Activated gamma-delta T cell (primary cell): ENCODE results near the gene VEGFB.
A peak's percentile ranks its signal among the peaks of the same experiment; 100 is the strongest.

Experiments
- DNase-seq: peaks from one replicate; lab custom pipeline; 2025; lab: John Stamatoyannopoulos, UW
- total RNA-seq, 2 donors: gene quantifications; one replicate each; lab custom pipeline; 2026; lab: John Stamatoyannopoulos, UW

VEGFB gene
- 39.6 to 43.4 reads per million in 2 donors for total RNA-seq

- peak; percentile 74 for DNase-seq
Measured at GRCh38 chr11:64233913-64234586, at the start of gene VEGFB. Gene VEGFB (plus strand): TSS chr11:64234584. CDS start chr11:64234834, 250 bp downstream.

- DNase-seq = no peak
Measured at GRCh38 chr11:64185175-64185692, 49.1 kb upstream of the VEGFB start.

DNA sequence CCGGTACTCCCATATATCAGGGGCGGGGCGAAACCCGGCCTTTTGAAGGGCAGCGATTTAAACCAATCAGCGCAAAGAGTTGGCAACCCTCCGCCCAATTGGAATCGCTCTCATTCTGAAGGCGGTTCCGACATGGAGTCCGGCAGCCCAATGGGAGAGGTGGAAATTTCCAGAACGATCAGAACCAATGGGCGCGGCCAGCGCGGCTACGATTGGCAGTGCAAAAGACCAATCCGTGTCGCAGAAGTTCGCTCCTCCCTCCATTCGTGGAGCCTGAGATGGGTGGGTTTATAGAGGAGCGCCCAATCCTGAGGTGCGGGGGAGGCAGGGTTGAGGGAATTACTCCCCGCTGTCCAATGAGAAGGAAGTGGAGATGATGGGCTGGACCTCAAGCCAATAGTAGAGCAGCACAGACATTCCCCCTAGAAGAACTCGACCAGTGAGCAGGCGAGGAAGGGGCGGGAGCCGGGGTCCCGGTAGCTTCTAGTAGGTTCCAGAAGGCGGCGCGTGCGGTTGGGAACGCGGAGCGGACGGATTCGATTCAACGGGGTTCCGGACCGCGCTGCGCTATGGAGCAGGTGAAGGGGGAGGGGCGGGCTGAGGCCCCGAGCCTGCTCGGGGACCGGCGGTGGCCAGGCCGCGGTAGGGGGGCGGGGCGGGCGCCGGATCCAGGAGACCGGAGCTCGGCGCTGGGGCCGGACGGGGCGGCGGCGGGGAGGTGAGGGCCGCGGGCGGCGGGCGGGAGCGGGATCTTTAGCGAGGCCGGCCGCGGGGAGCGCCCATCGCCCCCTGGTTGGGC, 48.5 kb upstream of the VEGFB start, which contains the start of gene STIP1:
Gene STIP1 (plus strand): TSS at position 479 of the 799 bp plus-strand sequence. CDS start 91 bp downstream, at position 570.
- DNase-seq = peak; percentile 91

- no peak for DNase-seq
Measured at GRCh38 chr11:64186492-64187165, 47.8 kb upstream of the VEGFB start.

- no peak for DNase-seq
Measured at GRCh38 chr11:64192434-64192833, 42.0 kb upstream of the VEGFB start.

DNA sequence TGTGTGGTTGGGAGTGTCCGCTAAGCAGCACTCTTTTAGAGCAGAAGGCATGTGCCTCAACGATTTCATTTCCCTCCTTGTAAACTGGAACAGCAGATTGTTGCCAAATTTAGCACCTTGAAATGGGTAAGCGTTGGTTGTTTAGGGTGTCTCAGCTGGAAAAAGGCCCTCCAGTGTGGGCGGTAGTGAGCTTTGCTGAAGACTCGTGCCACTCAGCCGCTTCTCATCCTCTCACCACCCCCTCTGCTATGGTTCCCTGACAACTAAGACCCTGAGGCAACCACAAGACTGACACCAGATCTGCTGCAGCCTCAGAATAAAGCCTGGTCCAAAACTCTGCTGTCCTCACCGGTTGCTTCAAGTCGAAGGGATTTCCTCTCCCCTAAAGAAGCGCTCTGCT, 37.8 kb upstream of the VEGFB start:
- DNase-seq = no peak

DNA sequence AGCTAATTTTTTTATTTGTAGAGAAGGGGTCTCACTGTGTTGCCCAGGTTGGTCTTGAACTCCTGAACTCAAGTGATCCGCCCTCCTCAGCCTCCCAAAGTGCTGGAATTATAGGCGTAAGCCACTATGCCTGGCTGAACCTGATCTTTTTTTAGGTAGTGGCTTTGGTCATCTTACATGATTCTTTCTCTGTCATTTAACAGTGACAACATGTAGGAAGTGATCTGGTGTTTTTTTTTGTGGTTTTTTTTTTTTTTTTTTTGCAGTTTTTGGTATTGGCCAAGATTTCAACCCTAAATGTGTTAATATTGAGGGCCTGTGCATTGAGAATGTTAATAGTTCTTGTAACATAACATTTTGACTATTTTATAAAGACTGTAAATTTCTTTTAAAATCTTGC, 35.9 kb upstream of the VEGFB start:
- no peak for DNase-seq

DNA sequence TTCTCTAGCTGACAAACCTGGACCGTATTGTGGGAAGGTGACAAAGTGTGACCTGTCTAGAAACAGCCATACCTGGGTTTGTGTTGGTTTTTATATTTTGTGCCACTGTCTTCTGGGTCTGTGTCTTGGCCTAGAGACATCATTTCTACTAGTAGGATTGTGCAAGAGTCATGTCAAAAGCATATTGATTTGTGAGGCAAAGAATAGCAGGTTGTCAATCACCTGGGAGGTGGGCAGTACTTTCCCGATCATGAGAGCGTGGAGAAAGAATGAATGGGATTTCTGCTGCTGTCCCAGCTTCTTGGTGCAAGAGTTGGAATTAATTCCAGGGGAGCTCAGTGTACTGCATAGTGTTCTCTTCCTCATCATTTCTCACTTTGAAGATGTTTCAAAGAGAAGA, 32.8 kb upstream of the VEGFB start:
- no peak for DNase-seq

- no peak for DNase-seq
Measured at GRCh38 chr11:64202992-64203391, 31.4 kb upstream of the VEGFB start.

GRCh38 chr11:64203421-64204079, 30.8 kb upstream of the VEGFB start:
- no peak for DNase-seq

DNA sequence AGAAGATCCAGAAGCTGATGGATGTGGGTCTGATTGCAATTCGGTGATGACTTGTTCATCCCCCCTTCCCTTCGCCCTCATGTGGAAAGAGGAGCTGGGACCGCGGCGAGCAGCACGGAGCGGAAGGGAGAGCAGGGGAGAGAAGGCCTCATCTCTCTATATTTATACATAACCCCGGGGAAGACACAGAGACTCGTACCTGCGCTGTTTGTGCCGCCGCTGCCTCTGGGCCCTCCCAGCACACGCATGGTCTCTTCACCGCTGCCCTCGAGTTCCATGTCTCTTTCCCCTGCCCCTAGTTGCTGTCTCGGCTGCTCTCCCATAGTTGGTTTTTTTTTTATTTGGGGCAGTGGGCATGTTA, 30.3 kb upstream of the VEGFB start:
- no peak for DNase-seq

- no peak for DNase-seq
Measured at GRCh38 chr11:64204464-64204989, 29.9 kb upstream of the VEGFB start.

DNA sequence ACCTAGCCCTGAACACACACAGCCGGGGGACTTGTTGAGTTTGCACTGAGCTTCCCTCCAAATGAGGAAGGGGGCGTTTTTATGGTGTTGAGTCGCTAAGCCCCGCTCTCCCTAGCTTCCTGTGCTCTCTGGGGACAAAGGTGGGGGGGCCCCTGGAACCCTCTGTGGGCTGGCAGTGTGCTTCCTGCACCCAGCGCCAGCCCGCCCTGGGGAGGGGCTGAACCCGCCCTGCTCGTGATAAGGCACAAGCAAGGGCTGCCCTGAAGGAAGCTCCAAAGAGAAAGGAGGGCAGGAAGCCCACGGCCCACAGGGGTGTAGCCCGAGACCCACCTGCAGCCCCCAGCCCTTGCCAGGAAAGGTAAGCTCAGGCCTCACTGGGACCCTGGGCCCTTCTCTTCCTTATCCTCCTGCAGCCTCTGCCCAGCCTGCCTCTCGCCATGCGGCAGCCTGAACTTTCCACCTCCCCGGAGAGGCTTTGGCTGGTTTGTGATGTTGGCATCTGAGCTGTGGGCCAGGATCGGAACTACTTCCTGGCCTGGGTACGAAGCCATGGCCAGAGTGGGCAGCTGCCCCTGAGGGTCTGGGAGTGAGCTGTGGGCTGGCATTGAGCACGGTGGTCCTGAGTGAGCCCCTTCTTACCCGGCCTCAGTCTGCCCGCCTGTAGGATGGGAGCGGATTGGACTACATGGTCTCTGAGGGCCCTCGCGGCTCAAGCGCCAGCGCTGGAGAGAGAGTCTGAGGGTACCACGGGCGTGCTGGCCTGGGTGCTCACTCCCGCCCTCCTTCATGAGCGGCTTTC, 27.7 kb upstream of the VEGFB start, which contains the start of gene FERMT3:
Gene FERMT3 (plus strand): TSS at position 265 of the 799 bp plus-strand sequence. CDS start 644 bp downstream, outside the sequence.
- DNase-seq = peak; percentile 36

GRCh38 chr11:64207256-64208085, 26.9 kb upstream of the VEGFB start:
- peak; percentile 29 for DNase-seq

DNA sequence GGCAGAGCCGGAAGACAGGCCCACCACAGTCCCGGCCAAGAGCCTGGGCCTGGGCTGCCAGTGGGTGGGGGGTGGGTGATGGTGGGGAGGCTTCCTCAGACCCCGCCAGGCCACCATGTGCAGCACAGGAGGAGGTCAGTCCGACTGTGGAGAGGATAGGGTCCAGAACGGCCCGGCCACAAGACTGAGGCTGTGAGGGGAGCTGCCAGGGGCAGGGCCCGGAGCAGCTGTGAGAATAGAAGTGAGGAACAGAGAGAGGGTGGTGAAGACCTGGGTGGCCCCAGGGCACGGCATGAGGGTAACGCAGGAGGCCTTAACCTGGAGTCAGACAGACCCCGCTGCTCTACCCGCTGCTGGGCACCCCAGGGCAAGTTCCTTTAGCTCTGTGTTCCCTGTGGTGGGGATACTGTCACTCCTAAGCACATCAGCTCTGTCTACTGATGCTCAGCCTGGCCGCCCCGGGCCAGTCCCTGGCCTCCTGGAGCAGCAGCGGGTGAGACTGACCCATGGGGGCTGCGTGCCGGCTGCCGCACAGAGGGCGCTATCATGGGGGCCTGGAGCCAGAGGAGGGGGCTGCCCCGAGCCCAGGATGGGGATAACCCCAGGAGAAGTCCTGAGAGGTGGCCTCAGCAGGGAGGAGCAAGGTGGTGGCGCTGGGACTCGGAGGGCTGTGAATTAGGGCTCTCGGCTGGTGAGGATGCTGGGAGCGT, 26.1 kb upstream of the VEGFB start:
- no peak for DNase-seq

DNA sequence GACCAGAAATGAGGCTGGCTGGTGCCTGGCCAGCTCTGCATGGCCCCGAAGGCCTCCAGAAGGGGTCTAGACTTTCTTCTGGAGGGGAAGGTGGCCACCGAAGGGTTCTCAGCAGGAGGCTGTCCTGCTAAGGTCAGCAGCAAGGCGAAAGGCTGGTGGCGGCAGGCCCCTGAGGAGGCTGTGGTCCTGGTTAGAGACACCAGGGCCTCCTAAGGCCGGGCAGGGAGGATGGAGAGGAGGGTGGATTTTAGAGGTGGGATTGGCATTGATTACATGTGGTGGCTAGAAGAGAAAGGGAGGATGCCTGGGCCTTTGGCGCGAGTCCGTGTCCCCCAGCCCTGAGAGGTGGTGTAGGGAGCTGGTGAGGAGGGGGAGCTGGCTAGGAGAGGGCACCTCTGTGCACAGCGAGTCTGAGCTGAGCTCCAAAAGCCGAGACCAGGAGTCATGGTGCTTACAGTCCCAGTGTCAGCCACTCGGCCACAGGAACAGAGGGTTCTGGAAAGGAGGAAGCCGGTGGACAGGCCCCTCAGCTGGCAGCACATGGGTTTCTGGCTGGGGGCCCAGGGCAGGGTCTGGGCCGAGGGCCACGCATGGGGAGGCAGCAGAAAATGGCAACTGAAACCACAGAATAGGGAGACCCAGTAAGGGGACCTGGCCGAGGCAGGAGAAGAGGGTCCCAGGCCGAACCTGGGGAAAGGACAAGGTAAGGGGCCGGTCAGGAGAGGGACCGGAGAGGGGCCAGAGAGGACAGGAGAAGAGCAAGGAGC, 25.4 kb upstream of the VEGFB start:
- no peak for DNase-seq

GRCh38 chr11:64209563-64209843, 24.9 kb upstream of the VEGFB start:
- DNase-seq = no peak

GRCh38 chr11:64210301-64211020, 23.9 kb upstream of the VEGFB start:
- no peak for DNase-seq
